AG09319 (cell line): ENCODE data around the gene GPX7.

Experiments used
- DNase-seq: peaks from one replicate; pipeline ENCODE4 v3.0.0-alpha.2; 2010; ENCODE audit warnings: low read depth; ENCODE audit errors: extremely low read depth
- CTCF ChIP-seq: IDR thresholded peaks from 2 replicates; pipeline ENCODE4 v1.5.1; 2011; ENCODE audit warnings: low read depth, mild to moderate bottlenecking, inconsistent platforms, low read length, moderate library complexity

GPX7 gene

GRCh38 chr1:52654063-52654462 lies 51.9 kb downstream of the GPX7 start:
- no peak for DNase-seq
- no peak for TF ChIP-seq CTCF

GRCh38 chr1:52657702-52658101 lies 55.5 kb downstream of the GPX7 start:
- DNase-seq, result no peak
- TF ChIP-seq CTCF, result no peak
